Epithelial cell of prostate (primary cell): ENCODE measurements around the gene ADAMTS3.

Source experiments
- DNase-seq: peaks from one replicate; pipeline ENCODE4 v3.0.0-alpha.2; 2011; ENCODE audit warnings: low read depth, low spot score
- H3K27ac ChIP-seq: fragments of 450-650 bp; 2 replicates; pipeline ENCODE4 v1.5.1; 2017; ENCODE audit warnings: mild to moderate bottlenecking

Gene ADAMTS3

GRCh38 chr4:72360075-72360474 is 208.9 kb downstream of the ADAMTS3 start:
- no peak overlapping the region for H3K27ac ChIP-seq
- DNase-seq, result no peak

GRCh38 chr4:72358483-72358882 is 210.5 kb downstream of the ADAMTS3 start:
- H3K27ac ChIP-seq, result no peak overlapping the region
- no peak for DNase-seq

GRCh38 chr4:72357908-72358307 is 211.1 kb downstream of the ADAMTS3 start:
- DNase-seq, result no peak
- H3K27ac ChIP-seq, result no peak overlapping the region

GRCh38 chr4:72352711-72353110 is 216.3 kb downstream of the ADAMTS3 start:
- H3K27ac ChIP-seq, result no peak overlapping the region
- DNase-seq, result no peak

- DNase-seq, result no peak
These were observed 217.5 kb downstream of the ADAMTS3 start for GRCh38 chr4:72351521-72351920.

GRCh38 chr4:72348701-72349100 is 220.3 kb downstream of the ADAMTS3 start:
- no peak overlapping the region for H3K27ac ChIP-seq

More at GRCh38 chr4:72351521-72351920, 217.5 kb downstream of the ADAMTS3 start:
- H3K27ac ChIP-seq, result no peak overlapping the region

GRCh38 chr4:72344418-72344817 is 224.6 kb downstream of the ADAMTS3 start:
- DNase-seq, result no peak
- no peak overlapping the region for H3K27ac ChIP-seq

More at GRCh38 chr4:72348701-72349100, 220.3 kb downstream of the ADAMTS3 start:
- DNase-seq, result no peak

- no peak overlapping the region for H3K27ac ChIP-seq
- DNase-seq, result no peak
These were observed 227.6 kb downstream of the ADAMTS3 start for GRCh38 chr4:72341432-72341820.

- no peak overlapping the region for H3K27ac ChIP-seq
- no peak for DNase-seq
These were observed 228.1 kb downstream of the ADAMTS3 start for GRCh38 chr4:72340803-72341431.

GRCh38 chr4:72338060-72338459 is 231.0 kb downstream of the ADAMTS3 start:
- H3K27ac ChIP-seq, result no peak overlapping the region
- no peak for DNase-seq

- no peak overlapping the region for H3K27ac ChIP-seq
- DNase-seq, result no peak
These were observed 238.6 kb downstream of the ADAMTS3 start for GRCh38 chr4:72330381-72330780.

- no peak for DNase-seq
These were observed 242.1 kb downstream of the ADAMTS3 start for GRCh38 chr4:72326692-72327632.

GRCh38 chr4:72325215-72325614 is 243.8 kb downstream of the ADAMTS3 start:
- no peak for DNase-seq
- H3K27ac ChIP-seq, result no peak overlapping the region

More at GRCh38 chr4:72326692-72327632, 242.1 kb downstream of the ADAMTS3 start:
- H3K27ac ChIP-seq, result no peak overlapping the region

GRCh38 chr4:72323227-72323626 is 245.8 kb downstream of the ADAMTS3 start:
- H3K27ac ChIP-seq, result no peak overlapping the region
- DNase-seq, result no peak

GRCh38 chr4:72320223-72320948 is 248.6 kb downstream of the ADAMTS3 start:
- DNase-seq, result no peak
- peak overlapping the region; percentile 67 for H3K27ac ChIP-seq

- DNase-seq, result peak; percentile 52
- H3K27ac ChIP-seq, result peak overlapping the region; percentile 67
These were observed 249.4 kb downstream of the ADAMTS3 start for GRCh38 chr4:72319601-72320021.

GRCh38 chr4:72318421-72319170 is 250.4 kb downstream of the ADAMTS3 start:
- DNase-seq, result no peak

GRCh38 chr4:72314869-72315268 is 254.2 kb downstream of the ADAMTS3 start:
- no peak overlapping the region for H3K27ac ChIP-seq
- no peak for DNase-seq

More at GRCh38 chr4:72318421-72319170, 250.4 kb downstream of the ADAMTS3 start:
- H3K27ac ChIP-seq, result peak overlapping the region; percentile 67

GRCh38 chr4:72313121-72313520 is 255.9 kb downstream of the ADAMTS3 start:
- peak overlapping the region; percentile 81 for H3K27ac ChIP-seq
- no peak for DNase-seq
